A172 (cell line): Measurements from ENCODE around the gene MDFIC. TPM values are rescaled to one million over a fixed set of nuclear protein-coding genes. Genes with fewer than 3 reads are reported as not detected.

ENCODE experiments used
- DNase-seq: peaks from one replicate; pipeline ENCODE4 v3.0.0-alpha.2; 2015; ENCODE audit warnings: low spot score
- total RNA-seq: library from RNA; depleted of rRNA; stranded (reverse); fragments of >200 nt; shearing (Covaris generic); gene quantifications from 2 replicates; pipeline ENCODE4 v1.2.3, GENCODE V29; 2014

The MDFIC gene
- total RNA-seq, 1 experiment from 2014 or later: 37.7 TPM

DNA sequence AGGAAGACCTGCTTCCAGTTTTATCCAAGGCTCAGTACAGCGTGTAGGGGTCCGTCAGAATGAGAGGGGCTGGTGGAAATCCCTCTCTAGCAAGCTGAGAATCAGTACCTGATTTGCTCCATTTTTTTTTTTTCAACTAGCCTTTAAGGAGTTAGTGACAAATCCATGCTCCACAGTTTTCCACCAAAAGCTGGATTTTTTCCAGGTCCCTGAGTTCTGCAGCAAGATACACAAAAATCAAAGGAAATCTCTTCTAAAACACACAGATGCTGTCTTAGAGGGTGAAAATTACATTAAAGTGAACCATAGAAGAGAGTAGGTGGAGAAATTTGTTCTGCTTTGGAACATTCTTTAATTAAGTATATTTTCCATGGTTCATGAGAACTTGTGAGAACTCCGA, 30.4 kb downstream of the MDFIC start:
- DNase-seq: no peak

DNA sequence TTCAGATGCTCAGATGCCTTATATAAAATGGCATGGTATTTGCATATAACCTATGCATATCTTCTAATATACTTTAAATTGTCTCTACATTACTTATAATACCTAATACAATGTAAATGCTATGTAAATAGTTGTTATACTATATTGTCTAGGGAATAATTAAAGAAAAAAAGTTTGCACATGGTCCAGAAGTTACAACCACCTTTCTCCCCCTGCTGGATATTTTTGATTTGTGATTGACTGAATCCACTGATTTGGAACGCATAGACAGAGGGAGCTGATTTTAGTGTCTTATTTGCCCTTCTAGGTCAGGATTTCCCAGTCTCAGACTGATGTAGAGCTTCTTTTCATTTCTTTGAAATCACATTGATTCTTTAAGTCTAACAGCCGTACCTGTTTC, 31.8 kb downstream of the MDFIC start:
- no peak for DNase-seq

DNA sequence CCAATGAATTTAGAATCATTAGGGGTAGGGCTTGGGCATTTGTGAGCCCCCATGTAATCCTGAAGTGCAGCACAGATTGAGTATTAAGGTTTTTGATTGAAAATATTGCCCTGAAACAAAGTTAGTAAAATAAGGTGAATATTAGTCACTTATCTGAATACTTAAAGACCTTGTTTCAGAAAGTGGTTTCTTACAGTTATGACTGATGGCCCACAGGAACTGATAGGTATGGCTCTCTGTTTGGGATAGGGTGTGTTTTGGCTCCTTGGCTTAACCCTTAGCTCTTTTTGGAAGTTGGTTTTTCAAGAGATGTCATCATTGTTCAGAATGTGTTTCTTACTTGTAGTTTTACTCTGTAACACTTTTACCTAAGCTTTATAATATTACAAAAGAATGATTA, 34.8 kb downstream of the MDFIC start:
- DNase-seq: no peak

DNA sequence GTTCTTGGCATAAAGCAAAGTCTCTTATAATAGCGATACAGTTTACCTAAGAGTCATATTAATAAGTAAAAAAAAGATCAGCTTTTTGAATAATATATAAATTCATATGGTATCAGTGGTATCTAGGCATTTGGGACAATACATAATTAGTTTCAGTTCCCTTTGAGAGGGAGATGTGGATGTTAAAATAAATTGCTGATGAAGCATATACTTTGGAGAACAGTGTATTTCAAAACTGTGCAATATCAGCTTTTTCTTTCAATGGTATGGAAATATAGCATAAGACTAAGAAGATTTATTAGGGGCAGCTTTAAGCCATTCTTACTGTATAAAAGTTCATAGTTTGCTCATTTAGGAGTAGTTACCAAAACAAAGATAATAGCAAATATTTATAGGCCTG, 35.5 kb downstream of the MDFIC start:
- no peak for DNase-seq

DNA sequence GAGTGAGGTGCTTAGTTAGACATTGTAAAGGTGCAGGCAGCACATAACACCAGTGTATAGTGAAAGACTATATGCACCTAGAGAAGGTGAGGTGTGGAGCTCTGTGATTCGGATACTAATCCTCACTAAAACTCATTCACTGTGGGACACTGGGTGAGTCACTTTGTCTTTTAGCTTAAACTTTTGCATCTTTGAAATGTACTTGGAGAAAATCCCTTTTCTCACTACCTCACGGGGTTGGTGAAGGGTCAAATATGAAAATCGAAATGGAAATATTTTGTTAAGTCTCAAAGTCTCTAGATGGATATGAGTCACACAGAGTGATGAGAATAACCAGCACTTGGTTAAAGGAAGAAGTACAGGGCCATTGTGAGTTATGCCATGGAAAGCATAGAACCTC, 38.0 kb downstream of the MDFIC start:
- no peak for DNase-seq

DNA sequence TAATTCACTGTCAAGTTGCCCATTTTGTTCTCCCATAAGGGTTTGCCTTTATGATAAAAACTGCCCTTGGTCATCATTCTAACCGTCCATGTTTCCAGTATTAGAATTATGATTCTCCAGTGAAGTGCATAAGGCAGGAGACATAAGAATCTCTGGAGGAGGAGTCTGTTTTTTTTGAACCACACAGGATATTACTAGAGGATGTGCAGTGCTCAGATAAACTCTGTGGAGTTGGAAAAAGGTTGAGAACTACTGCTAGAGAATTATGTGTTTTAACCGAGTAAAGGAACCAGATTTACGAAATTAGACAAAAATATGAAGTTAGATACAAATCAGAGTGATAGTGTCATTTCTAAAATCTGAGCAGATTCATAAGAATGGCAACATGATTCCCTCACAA, 40.5 kb downstream of the MDFIC start:
- no peak for DNase-seq

DNA sequence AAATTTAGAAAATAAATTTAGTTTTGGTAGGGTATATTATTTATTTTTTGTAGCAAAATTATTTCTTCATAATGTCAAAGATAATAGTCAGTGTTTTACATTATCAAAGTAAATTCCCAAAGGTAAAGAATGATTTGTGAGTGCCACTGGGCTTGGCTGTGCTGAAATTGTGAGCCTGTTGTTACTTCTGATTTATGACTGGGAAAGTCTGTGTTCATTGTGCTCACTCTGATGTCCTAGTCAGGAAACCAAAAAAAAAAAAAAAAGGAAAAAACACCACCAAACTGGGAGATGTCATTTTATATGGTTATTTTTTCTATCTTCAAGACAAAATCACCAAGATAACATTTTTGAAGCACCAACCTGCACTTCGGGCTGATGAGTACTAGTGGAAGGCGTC, 44.3 kb downstream of the MDFIC start:
- DNase-seq: peak; percentile 8

DNA sequence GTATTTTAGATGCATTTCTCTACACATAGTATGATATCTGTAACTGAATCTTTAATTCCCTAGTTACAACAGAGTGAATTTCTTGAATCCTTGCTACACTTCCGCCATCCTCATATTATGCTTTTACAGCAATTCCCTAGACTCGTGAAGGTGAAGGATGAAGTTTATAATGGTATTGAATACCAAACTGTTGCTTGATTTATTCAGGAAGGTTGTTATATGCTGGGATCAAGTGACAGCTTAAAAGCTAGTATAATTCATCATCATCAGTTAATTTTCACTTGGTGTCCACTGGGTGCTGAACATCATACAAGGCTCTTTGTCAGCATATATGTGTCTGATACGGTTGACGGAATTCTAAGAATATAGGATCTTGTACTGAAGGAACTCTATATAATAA, 47.2 kb downstream of the MDFIC start:
- DNase-seq: no peak

DNA sequence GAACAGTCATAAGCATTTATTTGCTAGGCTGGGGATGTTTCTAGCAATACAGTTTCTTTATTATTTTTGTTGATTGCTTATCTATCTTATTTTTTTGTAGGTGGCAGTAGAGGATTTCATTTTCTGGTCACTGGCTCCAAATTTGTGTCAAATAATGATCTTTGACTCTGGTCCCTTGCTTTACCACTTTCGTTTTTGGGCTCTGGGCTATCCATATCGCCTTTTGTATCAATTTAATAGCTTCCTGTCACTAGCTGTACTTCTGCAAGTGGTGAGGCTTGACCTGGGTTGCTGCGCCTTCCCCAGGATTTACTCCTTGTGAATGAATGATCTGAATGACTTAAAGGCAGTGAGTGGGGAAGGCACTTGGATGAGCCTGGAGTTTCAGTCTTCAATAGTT, 48.4 kb downstream of the MDFIC start:
- no peak for DNase-seq

DNA sequence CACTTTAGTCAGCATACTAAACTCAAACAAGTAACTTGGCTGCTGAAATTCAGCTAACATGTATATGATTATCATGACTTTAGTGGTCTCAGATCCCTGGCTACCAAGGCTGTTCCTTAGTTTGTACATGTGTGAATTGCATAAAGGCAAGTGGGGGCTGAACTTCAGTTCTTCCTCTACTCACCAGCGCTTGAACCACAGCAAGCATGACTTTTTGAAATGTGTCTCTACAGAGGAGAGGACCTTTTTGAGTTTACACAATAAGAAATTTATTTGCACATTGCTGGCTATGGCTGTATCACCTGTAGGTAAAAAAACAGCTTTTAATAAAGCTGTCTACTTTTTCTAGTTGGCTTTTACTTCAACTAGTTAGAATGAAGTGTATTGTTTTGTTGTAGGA, 48.8 kb downstream of the MDFIC start:
- DNase-seq: no peak

DNA sequence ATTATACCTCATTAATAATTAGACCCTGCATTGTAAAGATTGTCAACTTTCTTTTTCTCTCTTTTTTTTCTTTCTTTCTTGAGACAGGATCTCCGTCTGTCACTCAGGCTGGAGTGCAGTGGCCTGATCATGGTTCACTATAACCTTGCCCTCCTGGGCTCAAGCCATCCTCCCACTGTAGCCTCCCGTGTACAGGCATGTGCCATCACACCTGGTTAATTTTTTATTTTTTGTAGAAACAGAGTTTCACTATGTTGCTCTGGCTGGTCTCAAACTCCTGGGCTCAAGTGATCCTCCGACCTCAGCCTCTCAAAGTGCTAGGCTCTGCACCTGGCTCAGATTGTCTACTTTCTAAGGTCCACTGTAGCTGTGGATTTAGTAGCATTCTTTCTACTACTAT, 50.7 kb downstream of the MDFIC start:
- DNase-seq: no peak

DNA sequence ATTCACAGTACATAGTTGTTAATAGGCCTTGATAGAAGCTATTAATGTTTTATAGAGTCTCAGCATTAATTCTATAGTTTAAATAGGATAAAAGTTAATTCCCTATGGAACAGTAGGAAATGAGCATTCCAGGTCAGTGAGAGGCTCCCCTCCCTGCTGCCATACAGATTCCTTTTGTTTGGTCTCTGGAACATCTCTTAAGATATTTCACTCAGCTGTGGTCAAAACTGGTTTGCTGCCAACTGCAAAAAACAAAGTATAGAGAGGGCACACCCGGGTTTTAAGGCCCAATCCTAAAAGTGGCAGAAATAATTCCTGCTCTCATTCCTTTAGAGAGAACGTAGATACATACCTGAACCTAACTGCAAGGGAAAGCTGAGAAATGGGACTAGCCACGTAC, 51.3 kb downstream of the MDFIC start:
- peak; percentile 10 for DNase-seq

DNA sequence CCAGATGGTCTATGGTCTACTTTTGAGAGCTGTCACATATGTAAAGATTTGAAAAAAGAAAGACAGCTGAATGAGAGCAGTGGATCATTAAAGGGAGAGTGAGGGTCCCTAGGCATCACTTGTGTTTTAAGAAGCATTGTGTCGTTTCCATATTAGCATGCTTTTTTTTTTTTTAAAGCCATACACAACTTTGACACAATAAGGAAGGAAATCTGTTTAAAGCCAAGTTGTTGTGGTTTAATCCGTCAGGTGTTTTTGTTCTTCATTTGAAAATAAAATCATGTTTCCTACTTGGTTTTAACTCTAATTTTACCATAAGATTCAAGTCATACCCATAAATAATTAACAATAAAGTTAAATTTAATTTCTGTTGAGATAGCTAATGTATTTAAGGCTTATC, 53.5 kb downstream of the MDFIC start:
- no peak for DNase-seq

DNA sequence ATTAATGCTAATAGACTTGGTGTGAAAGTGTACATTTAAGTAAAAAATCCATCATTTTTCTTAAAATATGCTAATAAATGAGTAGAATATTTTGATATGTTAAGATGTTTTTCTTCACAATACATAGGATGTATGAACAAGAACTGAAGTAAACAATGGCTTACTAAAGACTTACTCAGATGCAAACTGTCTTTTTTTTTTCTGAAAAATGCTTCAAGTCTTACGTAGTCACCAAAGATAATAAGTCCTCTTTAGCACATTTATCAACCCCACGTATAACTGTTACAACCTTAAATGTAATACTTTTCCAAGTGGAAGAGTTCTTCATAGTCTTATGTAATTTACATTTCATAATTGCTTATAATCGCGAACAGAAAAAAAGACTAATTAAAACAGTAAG, 54.8 kb downstream of the MDFIC start:
- no peak for DNase-seq

DNA sequence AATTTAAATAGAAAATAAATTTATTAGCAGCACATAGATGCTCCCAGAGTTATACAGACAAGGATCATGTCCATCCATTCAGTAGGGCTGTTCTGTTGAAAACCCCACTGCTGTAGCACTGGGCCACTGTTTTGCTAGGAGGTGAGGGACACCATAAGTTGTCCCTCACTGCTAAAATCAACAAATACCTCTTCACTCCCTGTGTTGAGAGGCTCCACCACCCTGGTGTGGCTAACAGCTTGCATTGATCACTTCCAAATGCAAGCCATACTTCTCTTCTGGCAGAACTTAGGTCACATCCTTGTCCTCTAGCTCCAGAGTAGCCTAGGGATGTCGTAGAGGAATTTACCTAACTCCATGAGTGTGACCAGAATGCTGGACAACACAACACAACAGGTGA, 55.4 kb downstream of the MDFIC start:
- DNase-seq: no peak

DNA sequence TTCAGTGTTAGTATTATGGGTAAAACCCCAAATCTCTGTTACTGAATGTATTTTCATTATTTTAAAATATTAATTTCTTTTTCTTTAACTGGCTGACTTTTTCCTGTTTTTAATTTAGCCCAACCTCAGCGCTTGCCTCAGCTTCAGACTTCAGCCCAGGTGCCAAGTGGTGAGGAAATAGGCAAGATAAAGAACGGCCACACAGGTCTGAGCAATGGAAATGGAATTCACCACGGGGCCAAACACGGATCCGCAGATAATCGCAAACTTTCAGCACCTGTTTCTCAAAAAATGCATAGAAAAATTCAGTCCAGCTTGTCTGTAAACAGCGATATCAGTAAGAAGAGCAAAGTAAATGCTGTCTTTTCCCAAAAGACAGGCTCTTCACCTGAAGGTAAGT, 57.5 kb downstream of the MDFIC start:
- DNase-seq: peak; percentile 55

DNA sequence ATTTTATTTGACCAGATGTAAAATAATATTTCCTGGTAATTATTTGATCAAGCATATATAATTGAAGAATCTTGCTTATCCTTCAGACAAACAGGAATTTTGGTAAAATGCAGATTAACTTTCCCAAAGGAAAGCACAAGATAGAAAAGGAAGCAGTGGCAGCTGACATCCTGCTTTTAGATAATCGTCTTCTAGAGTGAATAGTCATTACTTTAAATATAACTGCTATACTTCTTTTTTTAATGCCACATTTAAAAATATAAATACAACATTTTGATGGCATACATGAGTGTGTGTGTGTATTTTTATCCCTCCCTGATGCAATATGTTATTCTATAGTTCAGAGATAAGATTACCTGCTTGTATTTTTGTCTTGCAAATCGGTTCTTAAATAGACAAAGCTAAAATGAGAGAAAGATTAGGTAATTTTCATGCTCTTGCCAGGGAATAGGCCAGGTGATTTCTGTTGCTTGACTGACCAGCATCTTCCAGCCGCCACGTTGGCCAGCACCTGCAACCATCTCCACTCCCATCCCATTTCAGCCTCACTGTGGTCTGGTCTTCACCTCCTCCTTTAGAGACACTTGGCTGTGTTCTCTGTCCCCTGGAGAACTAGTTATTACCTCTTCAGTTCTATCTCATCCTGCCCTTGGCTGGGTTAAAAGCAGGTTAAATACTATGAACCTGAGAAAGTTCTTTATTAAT, 58.1 kb downstream of the MDFIC start:
- DNase-seq: no peak

DNA sequence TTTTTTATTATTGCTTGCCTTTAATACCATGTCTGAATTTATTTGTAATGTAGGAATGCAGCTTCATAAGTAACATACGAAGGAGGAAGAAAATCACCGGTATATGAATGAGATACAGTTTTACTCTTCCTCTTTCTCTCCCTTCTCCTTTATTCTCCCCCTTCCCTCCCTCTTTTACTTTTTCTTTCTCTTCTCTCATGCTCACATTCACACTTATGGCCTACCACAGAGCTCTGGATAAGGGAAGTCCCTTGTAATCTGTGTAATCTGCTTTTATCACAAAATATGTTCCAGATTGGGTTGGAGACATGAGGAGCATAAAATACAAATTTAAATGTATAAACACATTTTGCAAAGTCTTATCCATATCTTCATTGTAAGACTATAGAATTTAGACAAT, 59.4 kb downstream of the MDFIC start:
- DNase-seq: no peak

DNA sequence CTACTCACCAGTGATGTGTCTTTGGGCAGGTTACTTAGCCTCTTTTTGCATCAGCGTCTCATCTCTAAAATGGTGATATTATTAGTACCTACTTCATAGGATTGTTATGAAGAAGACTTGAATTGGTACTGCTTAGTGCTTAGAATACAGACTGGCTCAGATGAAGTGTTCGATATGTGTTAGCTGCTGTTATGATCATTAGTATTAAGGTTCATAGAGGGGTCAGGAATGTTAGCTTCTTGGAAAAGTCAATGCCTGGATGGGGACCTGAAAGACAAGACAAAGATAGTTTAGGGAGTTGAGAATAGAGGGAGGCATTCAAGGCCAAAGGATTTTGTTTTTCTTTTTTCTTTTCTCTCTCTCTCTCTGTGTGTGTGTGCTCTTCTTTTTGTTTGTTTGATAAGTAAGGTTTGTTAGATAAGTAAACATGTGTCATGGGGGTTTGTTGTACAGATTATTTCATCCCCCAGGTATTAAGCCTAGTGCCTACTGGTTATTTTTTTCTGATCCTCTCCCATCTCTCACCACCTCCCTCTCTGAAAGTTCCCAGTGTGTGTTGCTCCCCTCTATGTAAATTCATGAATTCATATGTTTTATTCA, 63.3 kb downstream of the MDFIC start:
- DNase-seq: no peak

DNA sequence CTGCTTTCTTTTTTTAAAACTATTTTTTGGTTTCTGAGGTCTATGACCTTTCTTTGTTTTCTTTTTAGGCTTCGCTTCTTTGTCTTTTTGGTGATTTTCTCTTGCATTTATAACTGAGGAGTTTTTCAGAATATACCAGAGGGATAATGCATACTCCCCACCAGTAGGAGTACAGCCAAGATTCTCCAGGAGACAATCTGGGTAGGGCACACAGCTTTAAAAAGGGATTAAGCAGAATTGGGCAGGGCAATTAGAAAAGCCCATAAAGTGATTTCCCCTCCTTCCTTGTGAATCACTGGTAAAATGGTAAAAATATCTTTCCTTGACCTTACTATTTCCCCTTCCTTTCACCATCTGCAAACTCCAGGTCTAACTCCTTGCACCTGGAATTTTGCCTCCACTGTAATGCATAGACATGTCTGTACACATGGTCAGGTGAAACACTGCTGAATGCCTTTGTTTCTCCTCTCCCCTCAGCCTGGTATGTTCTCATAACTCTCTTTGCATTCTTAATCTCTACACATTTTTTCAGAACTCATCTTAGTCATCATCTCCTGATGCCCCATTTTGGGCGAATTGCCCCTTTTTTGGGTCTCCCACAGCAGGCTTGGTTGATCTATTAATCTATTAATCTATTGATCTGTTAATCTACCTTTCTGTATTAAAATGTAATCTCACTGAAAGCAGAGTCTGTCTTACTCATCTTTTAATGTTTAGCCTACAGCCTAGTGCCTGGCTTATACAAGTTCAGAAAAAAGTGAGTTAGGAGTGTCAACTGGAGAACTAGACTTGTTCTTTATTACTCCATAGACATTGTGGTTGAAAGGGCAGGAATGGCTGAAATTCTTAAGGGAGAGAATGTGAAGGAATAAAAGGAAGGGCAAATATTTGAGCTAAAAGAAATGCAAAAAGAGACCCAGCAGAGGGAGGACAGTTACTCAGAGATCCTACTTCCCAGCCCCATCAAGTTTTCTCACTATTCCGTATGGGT, 64.6 kb downstream of the MDFIC start:
- no peak for DNase-seq

DNA sequence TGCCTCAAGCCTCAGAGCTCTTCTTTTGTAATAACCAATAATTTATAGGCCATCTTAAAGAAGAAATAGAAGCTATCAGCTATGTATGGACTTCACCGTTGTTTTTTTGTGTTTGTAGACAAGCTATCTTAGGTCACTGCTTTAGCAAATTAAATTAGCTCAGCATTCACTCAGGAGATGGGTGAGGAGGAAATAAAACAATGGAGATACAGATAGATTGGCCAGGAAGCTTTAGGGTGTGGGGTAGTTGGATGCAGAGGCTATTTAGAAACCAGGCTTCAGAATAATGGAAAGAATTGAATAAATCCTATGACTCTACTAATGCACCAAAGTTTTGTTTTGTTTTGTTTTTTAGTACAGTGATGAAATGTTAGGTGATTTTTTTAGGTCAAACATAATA, 66.1 kb downstream of the MDFIC start:
- DNase-seq: no peak

DNA sequence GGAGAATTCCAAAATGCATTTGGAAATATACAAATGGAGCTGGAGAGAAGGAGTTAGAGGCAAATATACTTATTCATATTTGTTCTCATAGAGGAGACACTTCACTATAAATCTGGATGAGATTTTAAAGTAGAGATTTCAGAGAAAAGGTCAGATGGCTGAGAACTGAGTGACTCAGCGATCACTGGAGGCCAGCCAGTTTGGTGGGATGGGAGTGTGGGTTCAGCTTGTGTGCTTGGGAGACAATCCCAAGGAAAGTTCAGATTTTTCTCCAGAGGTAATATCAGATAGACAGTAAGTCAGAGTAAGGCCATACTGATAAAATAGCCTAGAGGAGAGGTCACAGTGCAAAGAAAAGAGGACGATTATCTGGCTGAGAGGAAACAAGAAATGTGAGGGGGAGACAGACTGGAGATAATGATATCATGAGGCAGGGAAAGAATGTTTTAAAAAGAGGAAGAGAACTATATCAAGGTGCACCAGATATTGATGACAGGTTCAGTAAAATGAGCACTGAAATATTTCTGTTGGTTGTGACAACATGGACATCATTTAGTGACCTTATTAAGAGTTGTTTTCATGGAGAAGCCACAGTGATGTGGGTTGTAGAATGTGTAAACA, 67.0 kb downstream of the MDFIC start:
- DNase-seq: peak; percentile 66
